Left kidney (tissue), 2 donors: ENCODE measurements around the gene SSR2. TPM values are rescaled to one million over a fixed set of nuclear protein-coding genes. Genes with fewer than 3 reads are reported as not detected.
"Not testable (repeated sequence)": the region's sequence is repeated elsewhere in the genome, so short reads cannot be mapped to it uniquely, and the experiment has no call there.

ENCODE experiments used
- DNase-seq: peaks from one replicate; pipeline ENCODE4 v3.0.0-alpha.2; 2013
- polyA plus RNA-seq: library from polyadenylated mRNA; unstranded; fragments of 120-200 nt; gene quantifications from one replicate; pipeline ENCODE4 v1.2.1, GENCODE V29; 2013; ENCODE audit not compliant: insufficient read length

SSR2 gene
- polyA plus RNA-seq, 1 donor, result 362 TPM

DNA sequence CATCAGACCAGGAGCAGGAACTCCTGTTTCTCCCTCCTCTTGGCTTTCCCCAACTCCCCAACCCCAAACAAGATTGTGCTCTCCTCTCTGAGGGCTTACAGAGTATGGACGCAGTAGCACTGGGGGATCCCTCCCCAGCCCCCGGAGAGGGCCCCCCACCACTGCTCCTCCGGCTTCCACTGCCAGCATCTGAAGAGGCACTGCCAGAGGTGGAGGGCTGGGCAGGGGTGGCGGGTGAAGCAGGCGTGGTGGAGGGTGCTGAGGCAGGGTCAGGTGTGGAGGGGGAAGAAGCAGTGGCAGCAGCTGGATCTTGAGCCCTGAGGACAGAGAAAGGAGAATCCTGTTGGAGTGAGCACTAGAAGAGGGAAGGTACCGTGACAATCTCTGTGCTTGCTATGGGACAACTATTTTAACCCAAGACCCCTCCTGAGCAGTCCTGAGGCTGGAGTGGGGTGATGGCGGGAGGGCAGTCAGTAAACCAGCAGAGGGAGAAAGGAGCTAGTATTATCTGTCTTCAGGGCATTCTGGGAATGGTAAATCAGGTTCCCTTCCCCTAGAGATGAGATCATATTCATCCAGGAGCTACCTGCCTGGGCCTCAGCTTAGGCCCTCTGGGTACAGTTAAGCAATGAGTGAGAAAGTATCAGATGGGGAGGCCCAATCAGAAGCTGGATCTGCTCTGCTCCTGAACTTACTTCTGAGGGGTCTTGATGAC, 30.4 kb upstream of the SSR2 start:
- DNase-seq, result no peak

DNA sequence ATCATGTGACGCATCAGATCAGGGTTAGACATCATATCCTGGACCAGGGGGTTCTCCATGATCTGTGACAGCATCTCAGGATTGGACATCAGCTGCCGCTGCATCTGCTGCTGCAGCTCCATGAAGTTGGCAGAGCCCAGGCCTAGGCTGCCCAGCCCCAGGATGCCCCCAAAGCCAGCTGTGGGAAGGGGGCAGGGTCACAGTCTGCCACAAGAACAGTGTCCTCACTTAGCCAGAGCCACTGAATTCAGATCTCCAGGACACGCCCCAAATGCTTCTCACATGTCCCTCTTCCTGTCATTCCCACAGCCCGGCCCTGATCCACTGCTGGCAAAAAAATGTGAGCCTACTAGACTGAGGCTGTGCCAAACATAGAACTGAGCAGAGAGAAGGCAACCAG, 29.6 kb upstream of the SSR2 start:
- no peak for DNase-seq

DNA sequence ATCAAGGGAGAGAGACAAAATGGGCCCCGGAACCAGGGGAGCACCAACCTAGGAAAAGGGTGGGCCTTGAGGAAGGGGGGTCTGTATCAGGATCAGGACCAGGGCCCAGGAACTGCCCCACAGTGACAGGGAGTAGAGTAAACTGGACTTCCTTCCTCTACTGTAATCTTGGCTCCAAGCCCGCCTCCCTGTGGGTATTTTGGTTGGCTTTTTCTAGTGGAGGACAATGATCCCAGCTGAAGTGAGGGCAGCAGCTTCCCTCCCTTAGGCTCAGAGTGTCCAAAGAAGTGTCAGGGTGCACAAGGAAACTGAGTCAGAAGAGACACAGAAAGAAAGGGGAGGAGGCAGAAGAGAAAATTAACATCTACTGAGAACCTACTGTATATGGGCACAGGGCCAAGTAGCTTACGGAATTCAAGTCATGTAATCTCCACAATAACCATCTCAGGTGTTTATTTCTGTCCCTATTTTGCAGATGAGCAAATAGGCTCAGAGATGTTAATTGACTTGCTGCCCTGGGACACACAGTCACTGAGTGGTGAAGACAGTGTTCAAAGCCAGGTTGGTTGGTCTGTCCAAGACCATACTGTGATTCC, 28.0 kb upstream of the SSR2 start:
- no peak for DNase-seq

DNA sequence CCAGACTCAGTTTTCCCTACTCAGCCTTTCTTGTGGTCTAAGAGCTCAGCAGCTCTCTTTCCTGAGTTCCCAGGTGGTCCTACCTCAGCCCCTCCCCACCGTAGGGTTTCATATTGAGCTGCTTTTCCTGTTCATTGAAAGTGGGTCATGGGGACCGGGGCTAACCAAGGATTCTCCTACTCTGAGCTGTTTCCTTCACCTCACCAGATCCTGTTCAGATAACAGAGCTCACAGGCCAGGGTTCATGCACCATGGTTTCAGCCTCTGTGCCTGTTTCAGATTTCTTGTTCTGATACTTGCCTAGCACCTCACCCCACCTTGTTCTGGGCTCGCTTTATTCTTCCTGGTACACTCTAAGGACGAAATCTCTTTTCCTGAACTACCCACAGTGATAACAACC, 24.3 kb upstream of the SSR2 start:
- DNase-seq, result no peak

DNA sequence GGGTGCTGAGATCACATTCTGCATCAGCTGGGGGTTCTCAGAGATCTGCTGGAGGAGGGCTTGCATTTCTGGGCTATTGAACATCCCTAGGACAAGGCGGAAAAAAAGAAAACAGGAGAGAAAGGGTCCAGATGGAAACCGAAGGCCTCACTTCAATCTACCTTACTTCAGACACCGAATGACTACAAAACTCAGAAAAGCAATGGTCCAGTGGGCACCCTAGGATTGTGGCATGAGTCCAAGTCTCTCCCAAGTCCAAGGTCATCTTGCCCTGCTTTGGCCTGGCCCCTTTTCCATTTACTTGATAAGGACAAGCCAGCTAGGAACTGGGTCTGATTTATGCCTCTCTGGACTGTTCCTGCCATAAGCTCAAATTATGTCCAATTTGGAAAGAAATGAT, 22.1 kb upstream of the SSR2 start:
- DNase-seq, result no peak

DNA sequence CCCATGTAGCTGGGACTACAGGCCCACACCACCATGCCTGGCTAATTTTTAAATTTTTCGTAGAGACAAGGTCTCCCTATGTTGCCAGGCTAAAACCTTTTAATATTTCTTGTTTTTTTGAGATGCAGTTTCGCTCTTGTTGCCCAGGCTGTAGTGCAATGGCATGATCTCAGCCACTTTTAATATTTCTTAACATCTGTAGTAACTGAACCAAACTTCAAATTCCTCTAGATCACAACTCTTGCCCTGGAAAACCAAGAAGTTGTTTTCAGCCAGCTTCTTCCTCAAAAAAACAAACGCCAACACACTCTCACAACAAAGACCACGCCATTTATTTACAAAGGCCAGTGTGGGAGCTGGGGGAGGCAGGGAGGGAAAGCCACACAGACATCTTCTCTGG, 14.2 kb upstream of the SSR2 start:
- DNase-seq, result not testable (repeated sequence)

DNA sequence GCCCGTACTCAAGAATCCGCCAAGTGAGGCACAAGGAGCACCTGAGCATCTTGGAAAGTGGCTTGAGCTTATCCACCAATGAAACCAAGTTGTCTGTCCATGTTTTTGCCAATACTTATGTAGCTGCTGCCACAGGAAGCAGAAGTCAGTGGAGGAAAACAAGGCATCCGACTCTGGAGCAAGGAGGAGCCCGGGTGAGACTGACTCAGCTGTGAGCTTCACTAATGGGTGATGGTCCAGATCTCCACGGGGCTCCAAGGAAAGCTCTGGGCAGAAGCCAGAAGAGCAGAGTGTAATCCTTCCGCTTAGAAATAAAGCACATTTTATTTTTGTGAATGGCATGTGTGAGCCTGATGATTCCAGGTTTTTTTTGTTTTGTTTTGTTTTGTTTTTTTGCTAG, 12.3 kb upstream of the SSR2 start:
- DNase-seq, result no peak

DNA sequence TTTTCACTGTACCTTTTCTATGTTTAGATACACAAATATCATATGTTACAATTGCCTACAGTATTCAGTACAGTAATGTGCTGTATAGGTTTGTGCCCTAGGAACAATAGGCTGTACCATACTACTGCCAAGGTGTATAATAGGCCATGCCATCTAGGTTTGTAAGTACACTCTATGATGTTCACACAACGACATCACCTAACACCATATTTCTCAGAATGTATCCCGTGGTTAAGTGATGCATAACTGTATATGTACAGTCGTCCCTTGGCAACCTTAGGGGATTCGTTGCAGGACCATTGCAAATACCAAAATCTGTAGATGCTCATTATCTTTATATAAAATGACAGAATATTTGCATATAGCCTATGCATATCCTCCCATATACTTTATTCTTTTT, 5.8 kb upstream of the SSR2 start:
- no peak for DNase-seq

DNA sequence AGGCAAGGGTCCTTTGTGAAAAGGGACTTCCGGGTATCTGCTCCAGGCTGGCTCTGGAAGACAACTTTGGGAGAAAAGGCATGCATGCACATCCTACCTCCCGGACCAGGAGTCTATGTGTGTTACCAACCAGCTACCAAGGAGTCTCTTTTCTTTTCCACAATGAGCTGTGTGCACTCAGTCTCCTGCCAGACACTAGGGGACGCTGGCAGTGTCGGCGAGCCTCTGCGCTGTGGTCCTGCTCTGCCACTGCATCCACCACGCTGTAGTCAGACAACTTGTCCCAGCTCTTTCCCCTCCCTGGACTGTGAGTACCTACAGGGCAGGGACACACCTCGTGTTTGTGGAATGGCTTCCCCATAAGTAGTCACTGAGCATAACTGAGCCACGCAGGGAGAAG, 5.1 kb upstream of the SSR2 start:
- DNase-seq, result no peak

DNA sequence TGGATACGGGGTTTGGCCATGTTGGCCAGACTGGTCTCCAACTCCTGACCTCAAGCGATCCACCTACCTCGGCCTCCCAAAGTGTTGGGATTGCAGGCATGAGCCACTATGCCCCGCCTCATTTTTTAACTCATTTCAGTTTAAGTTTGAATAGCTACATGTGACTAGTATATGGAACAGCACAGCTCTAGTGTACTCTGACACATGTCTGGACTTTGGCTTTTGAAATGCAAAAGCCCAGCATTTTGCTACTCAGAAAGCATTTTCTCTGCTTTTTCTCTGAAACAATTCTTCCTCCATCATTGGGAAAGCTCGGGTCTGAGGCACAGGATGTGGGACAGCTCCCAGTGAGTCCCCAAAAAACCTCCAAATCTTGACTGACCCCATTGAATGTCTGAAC, 4.0 kb upstream of the SSR2 start:
- DNase-seq, result no peak

DNA sequence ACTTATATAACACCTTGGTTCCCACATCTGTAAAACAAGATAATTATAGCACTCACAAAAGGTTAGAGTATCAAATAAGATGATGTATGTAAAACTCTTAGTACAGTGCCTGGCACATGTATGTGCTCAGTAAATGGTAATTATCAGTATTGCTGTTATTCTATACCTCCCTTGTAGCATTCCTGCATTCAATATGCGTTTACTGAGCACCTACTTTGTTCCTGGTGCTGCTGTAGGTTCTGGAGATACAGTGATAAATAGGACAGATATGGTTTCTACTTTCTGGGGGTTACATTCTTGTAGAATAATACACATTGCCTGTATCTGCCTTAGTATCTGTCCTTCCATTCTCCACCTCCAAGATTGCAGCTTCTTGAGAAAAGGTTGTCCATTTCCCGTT, 1.2 kb upstream of the SSR2 start:
- no peak for DNase-seq

DNA sequence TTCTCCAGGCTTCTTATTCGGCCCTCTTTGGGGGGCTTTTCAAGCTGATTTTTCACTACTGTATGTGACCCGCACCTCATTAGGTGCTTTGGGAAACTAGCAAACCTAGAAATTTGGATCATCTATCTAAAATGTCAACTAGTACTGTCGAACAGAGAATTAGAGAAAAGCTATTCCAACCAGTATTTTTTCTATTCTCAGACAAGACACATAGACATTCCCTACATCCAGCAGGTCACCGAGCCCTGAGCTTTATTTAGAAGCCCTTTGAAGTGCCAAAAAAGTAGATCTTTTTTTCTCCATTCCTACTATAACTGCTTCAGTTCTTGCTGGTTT, 310 bp upstream of the SSR2 start:
- DNase-seq, result no peak

DNA sequence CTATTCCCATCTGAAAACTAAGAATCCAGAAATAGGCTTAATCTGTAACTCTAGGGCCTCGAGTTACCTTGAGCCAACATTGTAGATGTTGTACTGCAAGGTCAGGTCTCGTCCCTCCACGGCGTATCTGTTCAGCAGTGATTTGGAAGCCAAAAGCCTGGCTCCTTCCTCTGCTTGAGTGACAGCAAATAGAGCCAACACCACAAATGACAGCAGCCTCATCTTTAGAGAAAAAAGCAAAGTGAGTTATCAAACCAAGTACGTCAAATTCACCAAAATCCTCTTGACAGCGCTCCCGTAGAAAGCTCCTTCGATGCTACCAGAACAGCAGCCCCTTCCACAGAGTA, 832 bp downstream of the SSR2 start:
- DNase-seq, result no peak

DNA sequence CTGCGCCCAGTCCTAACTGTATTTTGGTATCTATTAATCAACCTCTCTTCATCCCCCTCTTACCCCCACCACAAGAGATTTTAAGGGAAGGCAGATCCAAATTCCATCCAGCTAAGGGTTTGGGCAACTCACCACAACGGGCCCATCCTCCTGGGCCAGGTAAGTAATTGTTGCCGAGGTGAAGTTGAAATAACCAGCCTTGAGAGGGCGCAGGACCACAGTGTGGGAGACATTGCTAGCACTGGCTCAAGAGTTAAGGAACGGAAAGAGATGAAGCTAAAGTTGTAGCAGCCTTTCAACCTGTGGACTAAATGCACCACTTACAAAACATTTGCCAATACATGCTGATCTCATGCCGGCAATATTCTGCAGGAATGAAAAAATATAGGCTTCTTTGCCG, 5.9 kb downstream of the SSR2 start:
- no peak for DNase-seq

DNA sequence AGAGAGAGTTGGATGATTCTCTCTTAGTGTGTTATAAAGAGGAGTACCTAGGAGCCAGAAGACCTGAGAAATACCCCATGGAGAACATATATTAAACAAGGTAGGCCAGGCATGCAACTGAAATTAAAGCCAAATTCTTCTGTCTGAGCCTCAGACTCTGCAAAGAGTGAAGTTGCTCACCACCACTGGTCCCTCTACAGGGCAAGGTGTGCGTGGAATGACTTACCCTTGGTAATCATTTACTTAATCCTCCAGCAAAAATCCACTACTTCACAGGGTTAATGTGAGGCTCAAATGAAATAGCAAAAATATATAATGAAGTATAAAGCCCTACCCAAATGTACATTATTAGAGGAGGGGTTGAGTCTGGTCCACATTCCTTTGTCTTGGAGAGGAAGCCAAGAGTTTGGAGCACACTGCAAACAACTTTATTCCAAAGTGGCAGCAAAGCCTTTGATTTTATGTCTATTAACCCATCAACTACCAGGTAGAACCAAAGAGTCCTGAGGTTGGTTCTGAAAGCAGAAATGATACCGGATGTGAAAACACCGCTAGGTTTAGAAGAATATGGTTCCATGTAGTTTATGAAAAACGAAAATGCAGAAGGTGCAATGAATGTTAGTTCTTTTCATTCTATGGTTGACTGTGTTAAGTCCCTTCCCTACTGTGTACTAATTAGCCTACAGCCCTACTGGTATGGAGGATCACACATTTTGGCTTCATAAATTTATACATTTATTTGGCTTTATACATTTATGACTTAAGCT, 8.5 kb downstream of the SSR2 start:
- no peak for DNase-seq

DNA sequence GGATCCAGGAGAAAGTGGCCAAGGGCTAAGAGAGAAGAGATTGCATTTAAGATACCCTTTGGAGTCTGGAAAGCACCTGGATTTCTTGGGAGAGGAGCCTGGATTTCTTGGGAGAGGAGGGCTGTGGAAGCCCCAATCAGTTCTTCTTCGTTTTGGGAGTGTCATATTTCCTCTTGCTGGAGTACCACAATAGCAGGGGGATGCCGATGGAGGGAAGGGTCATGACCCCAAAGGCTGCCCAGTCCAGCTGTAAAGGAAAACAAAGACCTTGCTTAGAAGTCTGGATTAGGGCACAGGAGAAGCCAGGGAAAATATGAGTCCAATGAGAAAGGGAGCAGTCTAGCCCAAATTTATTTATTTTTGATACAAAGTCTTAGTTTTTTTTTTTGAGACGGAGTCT, 11.3 kb downstream of the SSR2 start:
- DNase-seq, result no peak

DNA sequence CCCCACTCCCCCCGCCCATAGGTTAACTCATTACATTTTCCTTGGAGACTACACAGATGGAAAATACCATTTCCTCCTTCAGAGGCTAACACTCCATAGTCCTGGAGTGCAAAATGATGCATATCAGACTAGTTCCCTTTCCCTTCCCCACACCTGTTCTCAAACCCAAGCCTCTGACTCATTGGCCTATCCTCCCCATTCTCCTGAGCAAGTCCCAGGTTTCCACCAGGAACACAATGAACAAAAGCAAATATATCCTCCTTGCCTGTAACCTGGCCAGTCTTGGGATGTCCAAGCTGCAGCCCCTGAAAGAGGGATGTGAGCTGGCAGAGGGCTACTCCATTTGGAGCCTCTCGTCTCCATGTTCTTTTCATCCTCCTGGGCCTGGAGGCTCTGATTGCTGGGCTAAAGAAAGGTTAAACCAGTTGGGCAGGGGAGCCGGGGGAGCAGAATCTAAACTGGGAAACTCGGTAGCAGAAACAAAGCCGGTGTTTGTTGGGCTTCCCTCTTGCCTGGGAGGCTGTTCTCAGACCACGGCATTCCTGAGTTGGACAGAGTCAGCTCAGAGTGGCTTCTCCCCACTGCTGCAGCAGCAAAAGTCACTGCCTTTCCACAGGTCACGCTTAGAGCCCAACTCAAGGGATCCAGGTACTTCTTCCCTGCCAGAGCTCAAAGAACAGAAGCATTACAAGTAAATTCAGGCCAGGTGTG, 13.9 kb downstream of the SSR2 start:
- DNase-seq, result no peak

DNA sequence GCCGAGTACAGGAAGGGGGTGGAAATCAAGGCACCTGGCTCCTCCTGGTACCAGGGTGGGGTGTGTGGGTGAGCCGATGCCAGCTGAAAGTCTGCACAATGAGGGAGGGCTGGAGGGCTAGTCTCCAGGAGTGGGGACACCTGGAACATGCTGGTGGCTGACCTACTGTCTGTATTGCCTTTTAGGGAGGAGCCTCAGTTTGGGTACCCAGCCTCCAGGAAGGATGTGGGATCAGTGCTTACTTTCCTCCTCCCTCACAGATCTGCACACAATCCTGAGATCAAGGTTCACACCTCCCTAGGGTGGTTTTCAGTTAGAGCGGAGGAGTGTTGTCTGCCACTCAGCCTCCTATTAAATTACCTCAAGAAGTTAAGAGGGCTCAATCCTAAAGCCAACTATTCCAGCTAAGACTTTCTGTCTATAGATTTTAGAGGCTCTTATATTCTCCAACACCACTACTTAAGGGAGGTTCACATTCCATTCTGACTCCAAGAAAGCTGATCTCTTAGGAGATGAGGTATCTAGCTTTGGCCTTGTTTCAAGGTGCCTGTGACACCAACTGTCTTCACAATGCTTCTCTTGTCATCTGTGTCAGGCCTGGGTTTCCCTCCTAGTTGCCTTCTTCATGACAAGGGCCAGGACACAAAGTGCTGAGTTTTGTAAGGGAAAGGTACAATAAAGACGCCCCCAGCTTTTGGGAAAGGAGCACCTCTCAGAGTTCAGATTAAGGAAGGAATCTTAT, 15.7 kb downstream of the SSR2 start:
- no peak for DNase-seq

DNA sequence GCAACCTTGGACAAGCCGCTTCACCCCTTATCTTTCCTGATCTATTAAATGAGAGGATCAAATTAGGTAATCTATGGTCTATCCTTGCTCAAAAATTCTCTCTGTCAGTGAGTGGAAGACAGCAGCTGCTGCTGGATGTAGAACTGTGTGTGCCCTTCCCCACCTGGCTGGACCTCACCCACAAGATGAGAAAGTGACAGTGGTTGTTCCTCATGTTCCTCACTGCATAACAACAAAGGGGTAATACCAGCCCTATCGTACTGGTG, 16.9 kb downstream of the SSR2 start:
- DNase-seq, result no peak

DNA sequence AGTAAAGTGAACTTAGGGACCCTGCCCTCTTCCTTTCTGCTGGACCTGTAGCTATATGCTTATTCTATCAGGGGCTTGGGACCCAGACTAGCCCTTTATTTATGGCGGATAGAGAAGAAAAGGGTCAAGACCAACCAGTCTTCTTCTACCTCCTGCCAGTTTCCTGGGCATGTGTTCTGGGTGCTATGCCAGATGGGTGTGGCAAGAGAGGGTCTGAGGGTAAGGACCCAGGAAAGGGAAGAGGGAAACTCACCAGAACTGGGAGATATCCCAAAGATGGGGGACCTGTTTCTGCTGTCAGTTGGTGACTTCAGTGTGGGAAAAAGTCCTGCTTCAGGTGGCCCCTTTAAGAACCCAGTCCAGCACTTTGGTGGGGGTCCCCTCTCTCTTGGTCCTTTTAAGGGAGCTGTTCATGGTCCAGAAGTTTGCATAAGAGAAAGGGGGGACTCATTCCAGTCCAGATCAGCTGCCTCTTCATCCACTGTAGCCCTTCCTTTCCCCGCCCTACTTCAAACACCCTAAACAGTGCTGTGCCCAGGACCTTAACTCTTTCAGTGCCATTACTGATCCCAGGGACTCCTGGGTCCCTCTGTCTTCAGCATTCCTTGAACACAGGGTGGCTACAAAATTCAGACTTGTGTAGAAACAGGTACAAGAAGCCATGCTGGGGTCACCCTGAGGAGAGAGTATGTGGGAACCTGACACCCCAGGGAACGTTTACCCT, 18.4 kb downstream of the SSR2 start:
- no peak for DNase-seq

DNA sequence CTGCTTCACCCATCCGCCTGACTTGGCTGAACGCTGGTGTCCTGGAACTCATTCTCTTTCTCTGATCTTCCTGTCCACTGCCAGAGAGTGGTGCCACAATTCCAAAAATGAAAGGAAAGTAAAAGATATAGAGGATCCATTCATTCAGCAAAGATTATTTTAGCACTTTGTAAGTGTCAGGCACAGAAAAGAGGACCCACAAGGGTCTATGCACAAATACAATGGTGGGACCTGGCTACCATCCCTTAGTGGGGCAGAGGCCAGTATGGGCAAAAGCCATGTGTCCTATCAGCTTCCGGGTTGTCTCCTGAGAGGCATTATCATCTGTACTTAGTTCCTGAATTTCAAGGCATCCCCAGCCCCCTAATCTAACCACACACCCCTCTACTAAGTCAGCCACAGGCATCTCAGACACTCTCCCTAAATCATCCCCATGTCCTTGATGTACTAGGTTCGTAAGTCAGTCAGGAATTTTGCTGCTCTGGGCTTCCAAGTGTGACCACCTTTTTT, 19.0 kb downstream of the SSR2 start:
- DNase-seq, result no peak
